OCI-LY1 (cell line): ENCODE data around the gene NFAT5.

Experiments
- H2AFZ ChIP-seq: fragments of 200-600 bp; sonication (generic), shearing (Covaris generic); 2 replicates; pipeline ENCODE4 v1.6.0; 2014; ENCODE audit warnings: antibody characterized with exemption, mild to moderate bottlenecking, low read length
- H3F3A ChIP-seq: fragments of 200-600 bp; sonication (generic), shearing (Covaris generic); 2 replicates; pipeline ENCODE4 v1.6.0; 2014; ENCODE audit warnings: mild to moderate bottlenecking, antibody characterized with exemption, low read length, moderate library complexity; ENCODE audit not compliant: insufficient read depth
- H3K27ac ChIP-seq: fragments of 200-600 bp; sonication (generic); 2 replicates; pipeline ENCODE4 v1.5.1; 2014; ENCODE audit warnings: low read length, mixed run types, mild to moderate bottlenecking, low read depth; ENCODE audit not compliant: poor library complexity, severe bottlenecking
- H3K27me3 ChIP-seq: fragments of 200-600 bp; sonication (generic); 2 replicates; pipeline ENCODE4 v1.6.0; 2014; ENCODE audit warnings: antibody characterized with exemption, mild to moderate bottlenecking, low read length, moderate library complexity; ENCODE audit not compliant: insufficient read depth
- H3K36me3 ChIP-seq: fragments of 200-600 bp; sonication (generic); 2 replicates; pipeline ENCODE4 v1.6.1; 2014; ENCODE audit warnings: mild to moderate bottlenecking, antibody characterized with exemption, low read length, moderate library complexity, mixed read lengths; ENCODE audit not compliant: insufficient read depth
- H3K4me1 ChIP-seq: fragments of 200-600 bp; sonication (generic); 2 replicates; pipeline ENCODE4 v1.5.1; 2014; ENCODE audit warnings: mild to moderate bottlenecking, low read length, moderate library complexity; ENCODE audit not compliant: insufficient read depth, severe bottlenecking
- H3K4me2 ChIP-seq: fragments of 200-600 bp; sonication (generic), shearing (Covaris generic); 2 replicates; pipeline ENCODE4 v1.6.1; 2014; ENCODE audit warnings: low read length
- H3K4me3 ChIP-seq: fragments of 200-600 bp; sonication (generic); 2 replicates; pipeline ENCODE4 v1.5.1; 2014; ENCODE audit warnings: low read length, low read depth, mild to moderate bottlenecking, mixed read lengths; ENCODE audit not compliant: poor library complexity, severe bottlenecking
- H3K79me2 ChIP-seq: fragments of 200-600 bp; shearing (Covaris generic); 2 replicates; pipeline ENCODE4 v1.6.1; 2016; ENCODE audit warnings: mixed run types, low read length, mixed read lengths; ENCODE audit not compliant: insufficient read depth
- H3K9ac ChIP-seq: fragments of 200-600 bp; sonication (generic), shearing (Covaris generic); 2 replicates; pipeline ENCODE4 v1.6.1; 2014; ENCODE audit warnings: mild to moderate bottlenecking, low read length, mixed read lengths
- H3K9me2 ChIP-seq: fragments of 200-600 bp; sonication (generic), shearing (Covaris generic); 2 replicates; pipeline ENCODE4 v1.6.1; 2014; ENCODE audit warnings: low read depth, mild to moderate bottlenecking, low read length, mixed read lengths
- H3K9me3 ChIP-seq: fragments of 200-600 bp; shearing (Covaris generic); 2 replicates; pipeline ENCODE4 v1.6.1; 2014; ENCODE audit warnings: low read length, mixed read lengths
- H4K20me1 ChIP-seq: fragments of 200-600 bp; sonication (generic), shearing (Covaris generic); 2 replicates; pipeline ENCODE4 v1.6.0; 2016; ENCODE audit warnings: mild to moderate bottlenecking, low read length; ENCODE audit not compliant: insufficient read depth
- EZH2 ChIP-seq: fragments of 200-600 bp; sonication (generic), shearing (Covaris generic); IDR thresholded peaks from 2 replicates; pipeline ENCODE4 v1.8.0; 2017; ENCODE audit warnings: borderline replicate concordance, mixed run types, mild to moderate bottlenecking, antibody characterized with exemption, low read length, moderate library complexity, mixed read lengths
- TF ChIP-seq, protein P1 (sequence below): fragments of 200-600 bp; sonication (generic), shearing (Covaris generic); IDR thresholded peaks from 2 replicates; pipeline ENCODE4 v1.5.1; 2017; ENCODE audit warnings: mild to moderate bottlenecking, antibody characterized with exemption, low read length, moderate library complexity, mixed read lengths

The NFAT5 gene

DNA sequence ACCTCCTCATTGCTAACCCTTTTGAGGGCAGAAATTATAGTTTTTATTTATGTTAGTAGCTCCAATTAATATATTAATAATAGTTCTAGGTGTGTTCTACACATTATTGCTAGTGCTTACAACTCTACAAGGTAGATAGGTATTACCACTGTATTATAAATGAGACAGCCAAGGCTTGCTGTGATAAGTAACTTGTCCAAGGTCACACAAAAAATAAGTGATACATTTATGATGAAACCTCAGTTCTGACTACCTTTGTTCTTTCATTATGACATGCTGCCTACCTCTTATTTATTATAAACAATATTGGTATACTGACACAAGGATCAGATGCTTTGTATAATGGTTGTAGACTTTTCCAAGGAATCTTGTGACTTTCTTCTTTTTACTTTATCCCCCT lies 41.2 kb downstream of the NFAT5 start:
- Histone ChIP-seq H4K20me1 (no peaks in the 10 kb centered on the region), H3K36me3 (no peaks in the 10 kb centered on the region), H2AFZ (no peak overlapping the region), H3K9ac (no peak overlapping the region), H3K27me3 (no peaks in the 10 kb centered on the region), H3K9me2 (no peaks in the 10 kb centered on the region), H3K4me2 (no peak overlapping the region), H3K4me1 (no peaks in the 10 kb centered on the region), H3K4me3 (no peak overlapping the region), H3K27ac (no peak overlapping the region), H3K79me2 (peaks cover 17% of the 10 kb centered on the region), H3K9me3 (no peaks in the 10 kb centered on the region), H3F3A (no peaks in the 10 kb centered on the region)
- TF ChIP-seq, protein P1, sequence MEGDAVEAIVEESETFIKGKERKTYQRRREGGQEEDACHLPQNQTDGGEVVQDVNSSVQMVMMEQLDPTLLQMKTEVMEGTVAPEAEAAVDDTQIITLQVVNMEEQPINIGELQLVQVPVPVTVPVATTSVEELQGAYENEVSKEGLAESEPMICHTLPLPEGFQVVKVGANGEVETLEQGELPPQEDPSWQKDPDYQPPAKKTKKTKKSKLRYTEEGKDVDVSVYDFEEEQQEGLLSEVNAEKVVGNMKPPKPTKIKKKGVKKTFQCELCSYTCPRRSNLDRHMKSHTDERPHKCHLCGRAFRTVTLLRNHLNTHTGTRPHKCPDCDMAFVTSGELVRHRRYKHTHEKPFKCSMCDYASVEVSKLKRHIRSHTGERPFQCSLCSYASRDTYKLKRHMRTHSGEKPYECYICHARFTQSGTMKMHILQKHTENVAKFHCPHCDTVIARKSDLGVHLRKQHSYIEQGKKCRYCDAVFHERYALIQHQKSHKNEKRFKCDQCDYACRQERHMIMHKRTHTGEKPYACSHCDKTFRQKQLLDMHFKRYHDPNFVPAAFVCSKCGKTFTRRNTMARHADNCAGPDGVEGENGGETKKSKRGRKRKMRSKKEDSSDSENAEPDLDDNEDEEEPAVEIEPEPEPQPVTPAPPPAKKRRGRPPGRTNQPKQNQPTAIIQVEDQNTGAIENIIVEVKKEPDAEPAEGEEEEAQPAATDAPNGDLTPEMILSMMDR, result no peak
- no peak for TF ChIP-seq EZH2

DNA sequence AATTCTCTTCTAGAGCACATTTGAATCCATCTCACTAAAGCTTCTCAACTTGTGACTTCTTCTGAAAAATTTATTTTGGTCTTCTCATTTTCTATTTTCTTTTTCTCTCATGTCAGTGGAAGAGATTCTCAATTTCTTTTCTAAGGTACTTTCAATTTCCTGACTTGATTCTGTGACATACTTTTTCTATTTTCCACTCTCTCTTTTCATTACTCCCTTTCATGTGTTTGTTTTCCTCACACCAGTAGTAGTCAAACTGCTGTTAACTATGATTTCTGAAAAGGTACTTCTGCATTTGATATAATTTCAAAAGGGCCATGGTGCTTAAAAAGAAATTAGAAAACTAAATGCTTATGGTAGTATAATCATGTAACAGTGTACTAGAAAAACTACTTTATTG lies 41.9 kb downstream of the NFAT5 start:
- Histone ChIP-seq H3K9me3 (no peaks in the 10 kb centered on the region), H3K27me3 (no peaks in the 10 kb centered on the region), H3K4me3 (no peak overlapping the region), H3F3A (no peaks in the 10 kb centered on the region), H2AFZ (no peak overlapping the region), H3K36me3 (no peaks in the 10 kb centered on the region), H3K79me2 (peaks cover 16% of the 10 kb centered on the region), H3K27ac (no peak overlapping the region), H3K9ac (no peak overlapping the region), H3K4me1 (peaks cover 4% of the 10 kb centered on the region), H4K20me1 (no peaks in the 10 kb centered on the region), H3K4me2 (no peak overlapping the region), H3K9me2 (no peaks in the 10 kb centered on the region)
- TF ChIP-seq, protein P1, result no peak
- TF ChIP-seq EZH2, result no peak

DNA sequence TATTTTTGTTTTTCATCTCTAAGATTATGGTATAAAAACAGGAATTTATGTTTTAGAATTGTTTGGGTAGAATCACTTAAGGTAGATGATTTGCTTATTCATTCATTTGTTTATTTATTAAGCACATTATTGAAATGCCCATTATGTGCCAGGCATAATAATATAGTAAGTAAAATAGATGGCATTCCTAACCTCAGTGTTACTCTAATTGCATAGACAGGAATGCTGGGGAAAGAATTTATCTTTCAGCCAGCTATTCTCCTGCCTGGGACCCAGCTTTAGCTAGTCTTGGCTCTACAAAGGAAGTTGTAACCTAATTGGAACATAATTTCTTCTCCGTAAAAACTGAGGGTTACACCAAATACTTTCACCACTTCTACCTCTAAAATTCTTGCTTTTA lies 44.6 kb downstream of the NFAT5 start:
- Histone ChIP-seq H3F3A (no peaks in the 10 kb centered on the region), H2AFZ (no peak overlapping the region), H3K9me2 (no peaks in the 10 kb centered on the region), H3K27ac (no peak overlapping the region), H3K79me2 (peaks cover 11% of the 10 kb centered on the region), H3K4me2 (no peak overlapping the region), H3K9me3 (no peaks in the 10 kb centered on the region), H3K4me1 (peaks cover 16% of the 10 kb centered on the region), H3K27me3 (no peaks in the 10 kb centered on the region), H3K36me3 (no peaks in the 10 kb centered on the region), H3K9ac (no peak overlapping the region), H4K20me1 (no peaks in the 10 kb centered on the region), H3K4me3 (no peak overlapping the region)
- TF ChIP-seq, protein P1, result no peak
- TF ChIP-seq EZH2, result no peak
